PC-9 (cell line): ENCODE measurements around the gene ARGLU1.

ENCODE experiments used
- CTCF ChIP-seq: fragments of 200-600 bp; sonication (generic); conservative IDR thresholded peaks from 2 replicates; pipeline ENCODE4 v1.6.1; 2017; ENCODE audit warnings: mixed run types, antibody characterized with exemption, mild to moderate bottlenecking, moderate library complexity
- EZH2 ChIP-seq: fragments of 200-600 bp; sonication (generic); IDR thresholded peaks from 2 replicates; pipeline ENCODE4 v1.8.0; 2017; ENCODE audit warnings: antibody characterized with exemption, low read depth

- TF ChIP-seq CTCF (no peak), EZH2 (no peak)
Observed at GRCh38 chr13:106595625-106596024, 27.7 kb upstream of the ARGLU1 start.
